ENCODE data around the gene EML2.

- no peak for TF ChIP-seq POLR2AphosphoS5 (IDR thresholded peaks at IDR 0.05)
- TF ChIP-seq, protein P1, sequence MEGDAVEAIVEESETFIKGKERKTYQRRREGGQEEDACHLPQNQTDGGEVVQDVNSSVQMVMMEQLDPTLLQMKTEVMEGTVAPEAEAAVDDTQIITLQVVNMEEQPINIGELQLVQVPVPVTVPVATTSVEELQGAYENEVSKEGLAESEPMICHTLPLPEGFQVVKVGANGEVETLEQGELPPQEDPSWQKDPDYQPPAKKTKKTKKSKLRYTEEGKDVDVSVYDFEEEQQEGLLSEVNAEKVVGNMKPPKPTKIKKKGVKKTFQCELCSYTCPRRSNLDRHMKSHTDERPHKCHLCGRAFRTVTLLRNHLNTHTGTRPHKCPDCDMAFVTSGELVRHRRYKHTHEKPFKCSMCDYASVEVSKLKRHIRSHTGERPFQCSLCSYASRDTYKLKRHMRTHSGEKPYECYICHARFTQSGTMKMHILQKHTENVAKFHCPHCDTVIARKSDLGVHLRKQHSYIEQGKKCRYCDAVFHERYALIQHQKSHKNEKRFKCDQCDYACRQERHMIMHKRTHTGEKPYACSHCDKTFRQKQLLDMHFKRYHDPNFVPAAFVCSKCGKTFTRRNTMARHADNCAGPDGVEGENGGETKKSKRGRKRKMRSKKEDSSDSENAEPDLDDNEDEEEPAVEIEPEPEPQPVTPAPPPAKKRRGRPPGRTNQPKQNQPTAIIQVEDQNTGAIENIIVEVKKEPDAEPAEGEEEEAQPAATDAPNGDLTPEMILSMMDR (IDR thresholded peaks at IDR 0.05): no peak
- TF ChIP-seq POLR2A (IDR thresholded peaks at IDR 0.05): no peak
- no peak for TF ChIP-seq EP300 (IDR thresholded peaks at IDR 0.05)
Measured at GRCh38 chr19:45653634-45654033, 14.4 kb upstream of the EML2 start.
